GM20000 (cell line): ENCODE results near the gene L3MBTL1.

Source experiments
- DNase-seq: peaks from one replicate; pipeline ENCODE4 v3.0.0; 2012; ENCODE audit warnings: low spot score
- CTCF ChIP-seq: IDR thresholded peaks from 2 replicates; pipeline ENCODE4 v1.5.1; 2012; ENCODE audit warnings: mild to moderate bottlenecking, control low read depth; ENCODE audit errors: extremely low read depth, missing control alignments

The L3MBTL1 gene

DNA sequence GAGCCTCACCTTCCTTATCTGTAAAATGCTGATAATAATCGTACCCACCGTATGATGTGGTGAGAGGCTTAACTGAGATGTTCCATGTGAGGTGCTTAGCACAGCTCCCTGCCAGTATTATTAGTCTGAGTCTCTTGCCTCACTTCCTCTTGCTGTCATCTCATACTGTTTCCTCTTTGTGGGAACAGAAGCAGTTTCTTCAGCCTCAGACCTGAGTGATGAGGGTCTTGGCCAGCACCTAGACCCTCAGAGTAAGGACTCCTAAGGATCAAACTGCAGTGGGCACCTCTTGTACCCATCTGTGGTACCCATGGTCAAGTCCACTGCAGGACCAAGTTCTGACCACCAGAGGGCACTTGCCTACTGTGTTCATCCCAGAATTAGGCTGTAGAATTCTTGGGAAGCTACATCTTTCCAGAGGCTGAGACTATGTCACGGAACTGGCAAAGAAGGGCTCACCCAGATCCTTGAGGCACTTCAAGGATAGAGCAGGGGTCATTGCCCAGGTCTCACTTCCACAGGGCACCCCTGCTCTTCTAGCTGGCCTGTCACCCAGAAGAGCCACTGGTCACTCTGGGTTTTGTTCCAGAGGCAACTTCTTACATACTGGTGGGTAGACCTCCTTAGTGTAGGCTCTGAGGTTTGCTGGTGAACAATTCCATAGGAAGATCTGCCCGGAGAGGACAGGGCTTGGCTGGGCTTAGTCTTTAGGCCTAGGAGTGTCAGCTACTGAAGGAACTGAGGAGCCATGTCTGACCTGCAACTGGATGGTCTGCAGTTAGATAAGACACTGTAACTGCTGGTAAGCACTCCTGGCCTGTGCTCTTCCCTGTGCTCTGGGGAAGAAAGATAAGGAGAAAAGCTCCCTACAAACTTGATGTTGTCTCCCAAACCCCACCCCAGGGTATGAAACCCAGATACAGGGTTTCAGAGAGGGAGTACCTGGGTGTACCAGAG, 30.7 kb downstream of the L3MBTL1 start:
- TF ChIP-seq CTCF = peak; percentile 84
- DNase-seq = peak; percentile 52

DNA sequence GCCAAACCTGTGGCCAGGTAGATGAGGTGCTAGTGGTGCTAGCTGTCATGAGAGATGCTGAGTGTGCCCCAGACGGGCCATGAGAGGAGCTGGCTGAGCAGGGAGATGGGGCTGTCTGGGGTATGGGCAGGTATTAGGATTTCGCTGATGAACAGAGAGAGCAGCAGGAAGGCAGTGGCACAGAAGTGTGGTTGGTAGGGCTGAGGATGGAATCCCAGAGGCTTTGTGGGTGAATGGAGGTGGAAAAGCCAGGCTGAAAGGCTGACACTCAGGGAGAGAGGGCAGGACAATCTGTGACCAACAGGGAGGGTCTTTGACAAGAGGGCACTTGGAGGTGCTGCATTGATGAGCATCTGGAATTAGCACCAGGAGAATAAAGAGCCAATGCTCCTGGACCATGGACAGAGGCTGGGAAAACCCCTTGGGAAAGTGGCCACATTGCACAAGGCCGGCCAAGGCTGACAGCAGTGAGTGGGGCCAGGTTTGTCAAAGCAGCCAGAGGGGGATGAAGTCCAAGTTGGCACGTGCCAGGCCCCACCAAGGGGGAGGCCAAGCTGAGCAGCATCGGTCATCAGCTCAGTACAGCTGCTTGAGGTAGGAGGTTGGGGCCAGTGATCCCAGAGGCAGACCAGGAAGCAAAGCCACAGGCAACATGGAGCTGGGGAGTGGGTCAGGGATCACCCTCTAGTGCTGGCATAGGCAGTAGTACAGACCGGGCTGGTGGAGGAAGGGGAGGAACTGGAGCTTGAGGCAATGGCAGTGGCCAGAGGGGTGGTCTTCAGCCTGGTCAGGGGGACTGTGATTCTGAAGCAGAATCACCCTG, 31.6 kb downstream of the L3MBTL1 start:
- DNase-seq = no peak
- TF ChIP-seq CTCF = no peak

GRCh38 chr20:43539975-43540672, 32.6 kb downstream of the L3MBTL1 start:
- TF ChIP-seq CTCF = no peak
- no peak for DNase-seq

DNA sequence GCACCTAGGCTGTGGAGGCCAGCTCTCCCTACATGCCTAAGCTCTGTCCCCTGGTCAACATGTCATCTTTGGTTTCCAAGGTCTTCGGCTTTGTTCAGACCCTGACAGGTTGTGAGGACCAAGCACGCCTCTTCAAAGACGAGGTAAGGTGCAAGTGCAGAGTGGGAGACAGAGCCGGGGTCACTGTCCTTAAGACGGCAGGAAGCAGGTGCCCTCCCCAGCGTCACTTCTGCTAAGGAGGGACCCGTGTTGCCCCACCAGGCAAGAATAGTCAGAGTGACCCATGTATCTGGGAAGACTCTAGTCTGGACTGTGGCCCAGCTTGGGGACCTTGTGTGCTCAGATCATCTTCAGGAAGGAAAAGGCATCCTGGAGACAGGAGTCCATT, 33.2 kb downstream of the L3MBTL1 start:
- no peak for TF ChIP-seq CTCF
- DNase-seq = no peak

DNA sequence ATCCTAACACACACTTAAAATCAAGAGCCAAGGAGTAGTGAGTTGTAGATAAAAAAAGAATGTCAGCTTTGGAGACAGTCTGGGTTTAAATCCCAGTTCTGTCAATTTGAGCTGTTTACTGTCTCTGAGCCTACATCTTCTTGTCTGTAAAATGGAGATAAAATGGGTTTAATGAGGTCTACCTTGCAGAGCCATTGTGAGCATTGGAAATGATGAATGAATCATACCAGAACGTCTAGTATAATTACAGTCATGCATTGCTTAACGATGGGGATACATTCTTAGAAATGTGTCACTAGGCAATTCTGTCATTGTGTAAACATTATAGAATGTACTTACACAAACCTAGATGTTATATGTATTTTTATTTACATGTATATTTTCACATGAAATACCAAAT, 33.7 kb downstream of the L3MBTL1 start:
- no peak for DNase-seq
- TF ChIP-seq CTCF = no peak

DNA sequence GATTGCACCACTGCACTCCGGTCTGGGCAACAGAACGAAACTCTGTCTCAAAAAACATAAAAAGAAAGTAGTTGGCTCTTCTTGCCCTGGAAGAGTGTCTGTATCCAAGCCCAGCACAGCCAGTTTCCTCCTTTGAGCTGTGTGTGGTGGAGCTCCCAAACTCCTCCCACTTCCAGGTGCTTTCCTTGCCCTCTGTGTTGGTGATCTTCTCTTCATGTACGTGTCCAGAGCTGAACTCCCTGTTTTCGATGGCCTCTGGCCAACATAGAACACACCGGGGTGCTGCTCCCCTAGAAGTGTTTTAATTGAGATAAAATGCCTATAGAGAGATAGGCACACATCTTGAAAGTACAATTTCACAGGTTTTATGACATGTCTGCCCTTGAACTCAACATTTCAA, 34.7 kb downstream of the L3MBTL1 start:
- DNase-seq = no peak
- no peak for TF ChIP-seq CTCF
